OCI-LY3 (cell line): ENCODE results near the gene TMPRSS2.

Experiments
- H2AFZ ChIP-seq: fragments of 200-600, 300-600 bp; shearing (Covaris generic); 2 replicates; pipeline ENCODE4 v1.6.0; 2014; ENCODE audit warnings: antibody characterized with exemption, low read depth, low read length
- H3K27ac ChIP-seq: fragments of 200-600, 300-600 bp; sonication (generic); 2 replicates; pipeline ENCODE4 v1.5.1; 2014; ENCODE audit warnings: mild to moderate bottlenecking, low read length, moderate library complexity, mixed read lengths
- H3K27me3 ChIP-seq: fragments of 200-600, 300-600 bp; sonication (generic); 2 replicates; pipeline ENCODE4 v1.6.1; 2014; ENCODE audit warnings: low read depth, low read length, mixed read lengths
- H3K36me3 ChIP-seq: fragments of 200-600, 300-600 bp; sonication (generic); replicated peaks from 2 replicates; pipeline ENCODE3; 2014; ENCODE audit warnings: low read depth, low read length, mixed read lengths
- H3K4me1 ChIP-seq: fragments of 300-600, 200-600 bp; sonication (generic); 2 replicates; pipeline ENCODE4 v1.6.1; 2014; ENCODE audit warnings: low read length, mixed read lengths
- H3K4me2 ChIP-seq: fragments of 200-600, 300-600 bp; sonication (generic); 2 replicates; pipeline ENCODE4 v1.6.1; 2014; ENCODE audit warnings: low read length, mixed read lengths
- H3K4me3 ChIP-seq: fragments of 300-600, 200-600 bp; sonication (generic); 2 replicates; pipeline ENCODE4 v1.5.1; 2014; ENCODE audit warnings: antibody characterized with exemption, mild to moderate bottlenecking, low read length, moderate library complexity
- H3K79me2 ChIP-seq: fragments of 300-600, 200-600 bp; shearing (Covaris generic); 2 replicates; pipeline ENCODE4 v1.6.1; 2014; ENCODE audit warnings: mild to moderate bottlenecking, low read length, mixed read lengths
- H3K9ac ChIP-seq: fragments of 300-600, 200-600 bp; shearing (Covaris generic); 2 replicates; pipeline ENCODE4 v1.6.0; 2014; ENCODE audit warnings: mild to moderate bottlenecking, low read length, moderate library complexity
- H3K9me3 ChIP-seq: fragments of 200-600, 300-600 bp; shearing (Covaris generic); 2 replicates; pipeline ENCODE4 v1.6.1; 2014; ENCODE audit warnings: low read length, mixed read lengths; ENCODE audit not compliant: insufficient read depth
- H4K20me1 ChIP-seq: fragments of 200-600, 300-600 bp; sonication (generic); 2 replicates; pipeline ENCODE4 v1.6.1; 2016; ENCODE audit warnings: low read length, mixed read lengths; ENCODE audit not compliant: insufficient read depth
- CTCF ChIP-seq: fragments of 200-600, 300-600 bp; sonication (generic); IDR thresholded peaks from 2 replicates; pipeline ENCODE4 v1.5.1; 2014; ENCODE audit warnings: antibody characterized with exemption, low read length, low read depth
- EZH2phosphoT487 ChIP-seq: fragments of 200-600 bp; shearing (Covaris generic); IDR thresholded peaks from 2 replicates; pipeline ENCODE4 v1.6.1; 2018; ENCODE audit warnings: antibody characterized with exemption, mixed run types, low read depth

Gene TMPRSS2

GRCh38 chr21:41465176-41465781 is 42.7 kb downstream of the TMPRSS2 start:
- H3K4me2 ChIP-seq = peak overlapping the region; percentile 9; the same call in 1 of the 2 replicates
- no peak overlapping the region for H3K4me3 ChIP-seq
- no peaks in the 10 kb centered on the region for H3K9me3 ChIP-seq
- H3K27ac ChIP-seq = no peak overlapping the region
- no peaks in the 10 kb centered on the region for H3K79me2 ChIP-seq
- no peaks in the 10 kb centered on the region for H4K20me1 ChIP-seq
- H3K36me3 ChIP-seq = no peaks in the 10 kb centered on the region
- no peak overlapping the region for H3K9ac ChIP-seq
- peaks cover 16% of the 10 kb centered on the region for H3K4me1 ChIP-seq
- no peak for TF ChIP-seq EZH2phosphoT487
- no peak for TF ChIP-seq CTCF
- H2AFZ ChIP-seq = no peak overlapping the region
- H3K27me3 ChIP-seq = no peaks in the 10 kb centered on the region

- no peak overlapping the region for H3K27ac ChIP-seq
- no peaks in the 10 kb centered on the region for H3K36me3 ChIP-seq
- H3K9ac ChIP-seq = no peak overlapping the region
- H3K79me2 ChIP-seq = no peaks in the 10 kb centered on the region
- no peak overlapping the region for H2AFZ ChIP-seq
- H3K4me1 ChIP-seq = peaks cover 15% of the 10 kb centered on the region
- H3K27me3 ChIP-seq = no peaks in the 10 kb centered on the region
- 0 out of 2 replicates have a peak overlapping the region, but pooled peaks have one; percentile 6 for H3K4me2 ChIP-seq
- H3K9me3 ChIP-seq = no peaks in the 10 kb centered on the region
- no peak overlapping the region for H3K4me3 ChIP-seq
- no peaks in the 10 kb centered on the region for H4K20me1 ChIP-seq
- TF ChIP-seq EZH2phosphoT487 (no peak), CTCF (peak; percentile 75)
These were observed 47.1 kb downstream of the TMPRSS2 start for GRCh38 chr21:41460578-41461527.

GRCh38 chr21:41459884-41460534 is 47.9 kb downstream of the TMPRSS2 start:
- H3K4me3 ChIP-seq = no peak overlapping the region
- H2AFZ ChIP-seq = no peak overlapping the region
- no peaks in the 10 kb centered on the region for H3K27me3 ChIP-seq
- no peak overlapping the region for H3K9ac ChIP-seq
- H3K27ac ChIP-seq = no peak overlapping the region
- H3K36me3 ChIP-seq = no peaks in the 10 kb centered on the region
- peaks cover 6% of the 10 kb centered on the region for H3K4me1 ChIP-seq
- no peaks in the 10 kb centered on the region for H4K20me1 ChIP-seq
- H3K79me2 ChIP-seq = no peaks in the 10 kb centered on the region
- TF ChIP-seq EZH2phosphoT487 = no peak
- no peak for TF ChIP-seq CTCF
- no peaks in the 10 kb centered on the region for H3K9me3 ChIP-seq
- no peak overlapping the region for H3K4me2 ChIP-seq

GRCh38 chr21:41458559-41458958 is 49.4 kb downstream of the TMPRSS2 start:
- H3K79me2 ChIP-seq = no peaks in the 10 kb centered on the region
- no peak overlapping the region for H3K9ac ChIP-seq
- H3K27ac ChIP-seq = no peak overlapping the region
- no peak overlapping the region for H3K4me3 ChIP-seq
- H3K9me3 ChIP-seq = no peaks in the 10 kb centered on the region
- TF ChIP-seq CTCF (no peak), EZH2phosphoT487 (no peak)
- peaks cover 4% of the 10 kb centered on the region for H3K4me1 ChIP-seq
- H3K27me3 ChIP-seq = no peaks in the 10 kb centered on the region
- no peak overlapping the region for H3K4me2 ChIP-seq
- no peaks in the 10 kb centered on the region for H4K20me1 ChIP-seq
- H3K36me3 ChIP-seq = no peaks in the 10 kb centered on the region
- H2AFZ ChIP-seq = no peak overlapping the region
